Heart right ventricle (tissue), 16 donors: ENCODE measurements around the gene EXOC3L2. TPM values are rescaled to one million over a fixed set of nuclear protein-coding genes. Genes with fewer than 3 reads are reported as not detected.

Source experiments
- ATAC-seq, 8 donors: fragments of 200-7000 bp; cut with Tn5 transposase; one replicate each; pipeline ENCODE4 v1.9.1; 2020; ENCODE audit warnings: mild to moderate bottlenecking in 8 of 8, moderate library complexity in 8 of 8, moderate number of reproducible peaks in 1 of 8
- DNase-seq, 2 donors: peaks; one replicate each; pipeline ENCODE4 v3.0.0-alpha.2; 2020
- H3K27ac ChIP-seq, 10 donors: fragments of 200-600 bp; sonication (generic) in 2 of 10; one replicate each; pipeline versions ENCODE4 v1.5.0 to v1.8.0; 2020 to 2022; ENCODE audit warnings: mild to moderate bottlenecking in 3 of 10
- H3K27me3 ChIP-seq, 7 donors: fragments of 200-600 bp; one replicate each; pipeline ENCODE4 v1.8.0; 2021 to 2022; ENCODE audit warnings: mild to moderate bottlenecking in 2 of 7
- H3K36me3 ChIP-seq, 9 donors: fragments of 200-600 bp; sonication (generic) in 1 of 9; one replicate each; pipeline versions ENCODE4 v1.5.0 to v1.8.0; 2020 to 2022; ENCODE audit warnings: mild to moderate bottlenecking in 2 of 9
- H3K4me1 ChIP-seq, 9 donors: fragments of 200-600 bp; sonication (generic) in 1 of 9; one replicate each; pipeline versions ENCODE4 v1.5.0 to v1.8.0; 2020 to 2022; ENCODE audit warnings: mild to moderate bottlenecking in 4 of 9
- H3K4me3 ChIP-seq, 10 donors: fragments of 200-600 bp; sonication (generic) in 2 of 10; one replicate each; pipeline versions ENCODE4 v1.5.0 to v1.8.0; 2020 to 2022; ENCODE audit warnings: mild to moderate bottlenecking in 7 of 10, moderate library complexity in 2 of 10
- H3K9me3 ChIP-seq, 11 donors: fragments of 200-600 bp in 10 of 11; sonication (generic) in 2 of 11; one replicate each; pipeline versions ENCODE4 v1.5.0 to v1.8.0; 2013 to 2022; ENCODE audit warnings: mild to moderate bottlenecking in 2 of 11, control low read depth in 1 of 11, moderate library complexity in 1 of 11
- CTCF ChIP-seq, 9 donors: fragments of 200-600 bp; sonication (generic) in 2 of 9; IDR thresholded peaks; one replicate each; pipeline versions ENCODE4 v1.5.0 to v1.8.0; 2021 to 2022; ENCODE audit warnings: antibody characterized with exemption in 9 of 9, mild to moderate bottlenecking in 5 of 9, moderate library complexity in 1 of 9
- WGBS, 2 donors: extraction: QIAGEN DNeasy Blood & Tissue Kit; methylation state at CpG; one replicate each; pipeline ENCODE4 v1.1.7; 2013; ENCODE audit warnings: inconsistent platforms in 1 of 2; 5-methylcytosine and 5-hydroxymethylcytosine counted together
- intact Hi-C, 10 donors: fragments of 100-400 bp; cut with DNase I; formaldehyde crosslinking; loops; one replicate each; pipeline versions ENCODE4 v1.11.1 to v1.14.2; 2022
- polyA plus RNA-seq, 2 donors: library from polyadenylated mRNA; stranded (reverse); fragments of 200-250 nt; gene quantifications; one replicate each; pipeline ENCODE4 v1.2.3, GENCODE V29; 2013
- total RNA-seq, 10 donors: library from RNA; stranded (reverse); fragmentation: NEBNext Ultra II Directional in 3 of 10; extraction: Animal tissue kit (Norgen Biotek cat#: 25700) in 3 of 10; gene quantifications; one replicate each; pipeline versions ENCODE4 v1.2.1 to v1.2.4, GENCODE V29; 2021 to 2023
- donor health status: Arrhythmogenic right ventricular cardiomyopathy.
- donor health status: ischemic (EF 13 %, LVEDD 7.1; RV severe dilation, severe dysfunction).
- donor health status: healthy with polysubstance abuse.
- donor health status: DM: no; HTN: yes; CAD: no.
- donor health status: DM: no; HTN: no; CAD: no.
- donor health status: ischemic (EF 25% LVEDD 6.9; RV normal size, moderate dysfunction).
- donor health status: ischemic (EF 25% LVEDD 5.7; RV mildly dilated, moderate dysfunction).
- donor health status: healthy.
- donor health status: DM: yes; HTN: yes; CAD: no.
- donor health status: Ischemic cardiomyopathy.
- donor health status: ischemic (EF 35%, LVEDD 5.7; RV mildly dilated, moderate dysfunction).
- donor health status: nonischemic (EF 11% LVEDD 7.7; RV severe dilation, severe dysfunction).
- donor health status: DM: yes; HTN: yes; CAD: no.
- donor health status: PGD.
- donor health status: ischemic (EF 29% LVEDD 5.4; RV normal size, mild dysfunction).
- donor health status: nonischemic (EF 23%, LVEDD 6.1; RV moderate dilation, normal function).

EXOC3L2 gene
- total and polyA plus RNA-seq, 12 donors, result 0.27 to 2.0 (median 1.2) TPM

- Histone ChIP-seq H3K4me3 (no peak overlapping the region), H3K36me3 (no peaks in the 10 kb centered on the region), H3K9me3 (no peaks in the 10 kb centered on the region), H3K4me1 (peaks cover 7 to 36% (median 20%) of the 10 kb centered on the region in 9 donors), H3K27me3 (peaks cover 0 to 36% (median 30%) of the 10 kb centered on the region in 7 donors), H3K27ac (no peak overlapping the region)
- WGBS, 2 donors, result 85 to 91% methylated on average over 17 of the region's 17 CpGs
- intact Hi-C loops, result no loop called here
- no peak for DNase-seq
- no peak for ATAC-seq
- no peak for TF ChIP-seq CTCF (IDR thresholded peaks at IDR 0.05)
Observed at GRCh38 chr19:45163156-45163555, 82.1 kb downstream of the EXOC3L2 start.

- no peak for TF ChIP-seq CTCF (IDR thresholded peaks at IDR 0.05)
- Histone ChIP-seq H3K36me3 (no peaks in the 10 kb centered on the region), H3K27me3 (peaks cover 0 to 39% (median 33%) of the 10 kb centered on the region in 7 donors), H3K4me3 (no peak overlapping the region), H3K4me1 (peaks cover 7 to 36% (median 20%) of the 10 kb centered on the region in 9 donors), H3K27ac (no peak overlapping the region), H3K9me3 (no peaks in the 10 kb centered on the region)
- DNase-seq, result no peak
- WGBS, 2 donors, result 81 to 84% methylated on average over 18 of the region's 18 CpGs
- no peak for ATAC-seq
- intact Hi-C loops, result no loop called here
Observed at GRCh38 chr19:45162608-45163143, 82.5 kb downstream of the EXOC3L2 start.

Other genes starting within 250 kb of the EXOC3L2 start
- 10 to 100 TPM in 1 of 10 donors, 1 to 10 TPM in 9; 1.3 to 19.3 (median 5.5) TPM for gene RELB, start 243.9 kb downstream of the EXOC3L2 start, total RNA-seq
- 10 to 100 TPM in 1 of 2 donors, 1 to 10 TPM in 1; 1.4 to 13.0 TPM for gene RELB, start 243.9 kb downstream of the EXOC3L2 start, polyA plus RNA-seq
- gene CLASRP, start 206.4 kb downstream of the EXOC3L2 start, total RNA-seq, result 10 to 100 TPM; 24.0 to 50.4 (median 30.0) TPM
- 100 to 1,000 TPM in 1 of 2 donors, 10 to 100 TPM in 1; 26.9 to 142 TPM for gene CLASRP, start 206.4 kb downstream of the EXOC3L2 start, polyA plus RNA-seq
- gene ZNF296, start 168.9 kb downstream of the EXOC3L2 start, total RNA-seq, result under 1 TPM in 5 of 10 donors, not detected in 5; 0.15 to 0.29 (median 0.21) TPM
- gene ZNF296, start 168.9 kb downstream of the EXOC3L2 start, polyA plus RNA-seq, result under 1 TPM; 0.22 to 0.95 TPM
- 10 to 100 TPM; 10.7 to 23.5 (median 13.0) TPM for gene GEMIN7, start 166.1 kb downstream of the EXOC3L2 start, total RNA-seq
- 10 to 100 TPM; 25.9 to 38.2 TPM for gene GEMIN7, start 166.1 kb downstream of the EXOC3L2 start, polyA plus RNA-seq
- 10 to 100 TPM; 12.5 to 19.2 (median 15.8) TPM for gene PPP1R37, start 152.2 kb downstream of the EXOC3L2 start, total RNA-seq
- 10 to 100 TPM; 20.9 to 38.3 TPM for gene PPP1R37, start 152.2 kb downstream of the EXOC3L2 start, polyA plus RNA-seq
- under 1 TPM in 3 of 10 donors, not detected in 7; 0.06 to 0.09 (median 0.07) TPM for gene NKPD1, start 84.4 kb downstream of the EXOC3L2 start, total RNA-seq
- under 1 TPM; 0.06 to 0.07 TPM for gene NKPD1, start 84.4 kb downstream of the EXOC3L2 start, polyA plus RNA-seq
- 10 to 100 TPM; 14.3 to 24.9 (median 16.8) TPM for gene TRAPPC6A, start 67.2 kb downstream of the EXOC3L2 start, total RNA-seq
- gene TRAPPC6A, start 67.2 kb downstream of the EXOC3L2 start, polyA plus RNA-seq, result 10 to 100 TPM; 15.9 to 18.9 TPM
- gene BLOC1S3, start 66.6 kb downstream of the EXOC3L2 start, total RNA-seq, result 1 to 10 TPM; 2.8 to 8.6 (median 4.8) TPM
- 1 to 10 TPM; 2.2 to 6.1 TPM for gene BLOC1S3, start 66.6 kb downstream of the EXOC3L2 start, polyA plus RNA-seq
- gene MARK4, start 5.9 kb upstream of the EXOC3L2 start, total RNA-seq, result 10 to 100 TPM; 24.8 to 45.3 (median 33.7) TPM
- gene MARK4, start 5.9 kb upstream of the EXOC3L2 start, polyA plus RNA-seq, result 10 to 100 TPM; 13.8 to 21.4 TPM
- gene CKM, start 77.5 kb upstream of the EXOC3L2 start, total RNA-seq, result 1,000 to 10,000 TPM; 3,088 to 7,765 (median 4,540) TPM
- 1,000 to 10,000 TPM; 2,078 to 4,353 TPM for gene CKM, start 77.5 kb upstream of the EXOC3L2 start, polyA plus RNA-seq
- under 1 TPM in 2 of 10 donors, not detected in 8; 0.14 TPM for gene KLC3, start 95.3 kb upstream of the EXOC3L2 start, total RNA-seq
- gene KLC3, start 95.3 kb upstream of the EXOC3L2 start, polyA plus RNA-seq, result under 1 TPM in 1 of 2 donors, not detected in 1; 0.16 TPM
- gene ERCC2, start 125.2 kb upstream of the EXOC3L2 start, total RNA-seq, result 10 to 100 TPM; 11.4 to 15.2 (median 14.1) TPM
- gene ERCC2, start 125.2 kb upstream of the EXOC3L2 start, polyA plus RNA-seq, result 10 to 100 TPM in 1 of 2 donors, 1 to 10 TPM in 1; 6.5 to 11.8 TPM
- gene PPP1R13L, start 159.7 kb upstream of the EXOC3L2 start, total RNA-seq, result 100 to 1,000 TPM; 134 to 204 (median 166) TPM
- 100 to 1,000 TPM in 1 of 2 donors, 10 to 100 TPM in 1; 85.2 to 265 TPM for gene PPP1R13L, start 159.7 kb upstream of the EXOC3L2 start, polyA plus RNA-seq
- 1 to 10 TPM; 4.1 to 9.8 (median 5.6) TPM for gene POLR1G, start 161.2 kb upstream of the EXOC3L2 start, total RNA-seq
- 1 to 10 TPM; 5.1 to 8.2 TPM for gene POLR1G, start 161.2 kb upstream of the EXOC3L2 start, polyA plus RNA-seq
- gene ERCC1, start 178.5 kb upstream of the EXOC3L2 start, total RNA-seq, result 100 to 1,000 TPM; 113 to 194 (median 136) TPM
- 100 to 1,000 TPM; 147 to 183 TPM for gene ERCC1, start 178.5 kb upstream of the EXOC3L2 start, polyA plus RNA-seq
- 10 to 100 TPM in 2 of 10 donors, 1 to 10 TPM in 7, under 1 TPM in 1; 0.39 to 54.5 (median 4.9) TPM for gene FOSB, start 222.6 kb upstream of the EXOC3L2 start, total RNA-seq
- gene FOSB, start 222.6 kb upstream of the EXOC3L2 start, polyA plus RNA-seq, result 1 to 10 TPM; 2.1 to 5.5 TPM